ENCODE measurements around the gene SPATS2.

DNA sequence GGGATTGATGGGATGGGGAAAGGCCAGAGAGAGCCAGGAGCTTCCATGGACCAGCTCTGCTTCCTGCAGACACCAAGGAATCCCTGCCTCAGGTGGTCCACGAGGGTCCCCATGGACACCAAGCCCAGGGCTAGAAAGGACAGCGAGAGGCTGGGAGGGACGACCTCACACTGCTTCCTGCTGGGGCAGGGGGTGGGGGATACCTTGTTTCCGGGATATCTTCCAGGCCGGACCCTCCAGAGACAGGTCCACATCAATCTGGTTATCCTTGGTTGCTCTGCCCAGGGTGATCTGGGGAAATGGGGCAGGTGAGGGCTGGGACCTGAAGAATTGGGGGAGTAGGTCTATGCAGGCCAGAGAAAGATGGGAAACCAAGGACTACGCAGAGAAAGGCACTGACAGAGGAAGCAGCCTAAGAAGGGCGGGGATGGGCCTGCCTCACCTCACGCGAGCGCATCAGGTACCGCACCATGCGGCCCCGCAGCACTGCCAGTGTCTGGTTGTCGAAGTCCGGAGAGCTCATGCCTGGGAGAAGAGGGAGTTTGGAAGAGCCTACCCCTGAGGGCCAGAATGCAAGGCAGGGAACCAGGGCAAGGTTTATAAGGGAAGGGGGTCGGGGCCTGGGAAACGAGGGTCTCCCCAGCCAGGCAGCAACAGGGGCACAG is 191.9 kb downstream of the SPATS2 start:
- TF ChIP-seq, protein P1, sequence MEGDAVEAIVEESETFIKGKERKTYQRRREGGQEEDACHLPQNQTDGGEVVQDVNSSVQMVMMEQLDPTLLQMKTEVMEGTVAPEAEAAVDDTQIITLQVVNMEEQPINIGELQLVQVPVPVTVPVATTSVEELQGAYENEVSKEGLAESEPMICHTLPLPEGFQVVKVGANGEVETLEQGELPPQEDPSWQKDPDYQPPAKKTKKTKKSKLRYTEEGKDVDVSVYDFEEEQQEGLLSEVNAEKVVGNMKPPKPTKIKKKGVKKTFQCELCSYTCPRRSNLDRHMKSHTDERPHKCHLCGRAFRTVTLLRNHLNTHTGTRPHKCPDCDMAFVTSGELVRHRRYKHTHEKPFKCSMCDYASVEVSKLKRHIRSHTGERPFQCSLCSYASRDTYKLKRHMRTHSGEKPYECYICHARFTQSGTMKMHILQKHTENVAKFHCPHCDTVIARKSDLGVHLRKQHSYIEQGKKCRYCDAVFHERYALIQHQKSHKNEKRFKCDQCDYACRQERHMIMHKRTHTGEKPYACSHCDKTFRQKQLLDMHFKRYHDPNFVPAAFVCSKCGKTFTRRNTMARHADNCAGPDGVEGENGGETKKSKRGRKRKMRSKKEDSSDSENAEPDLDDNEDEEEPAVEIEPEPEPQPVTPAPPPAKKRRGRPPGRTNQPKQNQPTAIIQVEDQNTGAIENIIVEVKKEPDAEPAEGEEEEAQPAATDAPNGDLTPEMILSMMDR (IDR thresholded peaks at IDR 0.05; ENCODE audit: extremely low read depth in 1 of 2, insufficient read depth in 1 of 2, low read depth in 1 of 2, low read length in 2 of 2) = no peak
- TF ChIP-seq JUN (IDR thresholded peaks at IDR 0.05; ENCODE audit: borderline replicate concordance, insufficient read depth, insufficient read length, low read depth) (no peak), POLR2AphosphoS5 (IDR thresholded peaks at IDR 0.05; ENCODE audit: insufficient read depth, low read depth, low read length) (no peak), EZH2 (IDR thresholded peaks at IDR 0.05; ENCODE audit: borderline replicate concordance, low read depth, low read length, severe bottlenecking) (no peak), POLR2A (IDR thresholded peaks at IDR 0.05; ENCODE audit: low read depth, low read length) (no peak), MYC (IDR thresholded peaks at IDR 0.05; ENCODE audit: low read depth, low read length) (no peak)

Measured in endothelial cell of umbilical vein (primary cell).